BLaER1 (cell line): ENCODE measurements around the gene DUOX2.

Experiments used
- H3K27ac ChIP-seq: shearing (Covaris generic); formaldehyde crosslinking; 2 replicates; pipeline ENCODE4 v1.8.1; 2022
- H3K27me3 ChIP-seq: shearing (Covaris generic); formaldehyde crosslinking; 2 replicates; pipeline ENCODE4 v1.8.1; 2022
- H3K36me3 ChIP-seq: shearing (Covaris generic); formaldehyde crosslinking; 2 replicates; pipeline ENCODE4 v1.8.1; 2022
- H3K4me1 ChIP-seq: shearing (Covaris generic); formaldehyde crosslinking; 2 replicates; pipeline ENCODE4 v1.8.1; 2022
- H3K4me2 ChIP-seq: shearing (Covaris generic); formaldehyde crosslinking; 2 replicates; pipeline ENCODE4 v1.8.1; 2022
- H3K4me3 ChIP-seq: shearing (Covaris generic); formaldehyde crosslinking; 2 replicates; pipeline ENCODE4 v1.8.1; 2022
- H3K9ac ChIP-seq: shearing (Covaris generic); formaldehyde crosslinking; 2 replicates; pipeline ENCODE4 v1.8.1; 2022
- H3K9me3 ChIP-seq: shearing (Covaris generic); formaldehyde crosslinking; 2 replicates; pipeline ENCODE4 v1.8.1; 2022
- H4K20me1 ChIP-seq: shearing (Covaris generic); formaldehyde crosslinking; 2 replicates; pipeline ENCODE4 v1.8.1; 2022
- Cebpa-rat ChIP-seq: shearing (Covaris generic); IDR thresholded peaks from 2 replicates; pipeline ENCODE4 v1.8.1; 2022

DUOX2 gene

DNA sequence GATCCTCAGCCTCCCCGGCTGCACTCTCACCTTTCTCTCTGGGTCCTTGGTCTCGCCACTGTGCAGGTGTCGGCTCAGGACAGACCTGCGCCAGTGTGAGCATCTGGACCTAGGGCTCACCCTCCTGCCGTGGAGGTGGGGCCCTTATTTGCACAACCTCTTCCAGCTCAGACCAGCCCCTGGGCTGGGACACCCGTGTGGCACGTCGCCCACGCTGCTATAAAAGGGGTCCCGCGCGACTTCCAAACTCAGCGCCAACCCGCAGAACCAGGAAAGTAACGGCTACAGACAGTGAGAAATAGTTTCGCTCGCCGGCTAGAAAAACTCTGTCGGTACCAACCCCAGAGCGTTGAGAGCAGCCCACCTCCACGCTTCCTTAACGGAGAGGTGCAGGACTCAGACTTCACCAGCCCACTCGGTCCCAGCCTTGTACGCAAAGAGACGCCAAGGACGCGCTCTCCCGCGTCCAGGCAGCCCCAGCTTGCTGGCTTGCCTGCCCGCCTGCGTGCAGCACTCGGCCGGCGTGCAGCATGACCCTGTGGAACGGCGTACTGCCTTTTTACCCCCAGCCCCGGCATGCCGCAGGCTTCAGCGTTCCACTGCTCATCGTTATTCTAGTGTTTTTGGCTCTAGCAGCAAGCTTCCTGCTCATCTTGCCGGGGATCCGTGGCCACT is at the start of gene DUOX2, which contains the start of gene DUOXA2:
Gene DUOX2 (minus strand): TSS at position 97 of the 675 bp plus-strand sequence. CDS start 761 bp downstream, outside the sequence.
Gene DUOXA2 (plus strand): TSS at position 251 of the 675 bp plus-strand sequence. CDS start 280 bp downstream, at position 531.
- no peak within 1 kb of the TSS for H3K4me2 ChIP-seq
- H3K9ac ChIP-seq, result no peak within 1 kb of the TSS
- H3K27ac ChIP-seq, result no peak within 1 kb of the TSS
- H4K20me1 ChIP-seq, result no peaks in the 10 kb centered on the region
- peak within 1 kb of the TSS; percentile 18; the same call in 1 of the 2 replicates for H3K4me3 ChIP-seq
- peaks cover 67% of the 10 kb centered on the region for H3K27me3 ChIP-seq
- H3K9me3 ChIP-seq, result peaks cover 36% of the 10 kb centered on the region
- no peaks in the 10 kb centered on the region for H3K4me1 ChIP-seq
- no peaks in the 10 kb centered on the region for H3K36me3 ChIP-seq
- TF ChIP-seq Cebpa-rat, result no peak

DNA sequence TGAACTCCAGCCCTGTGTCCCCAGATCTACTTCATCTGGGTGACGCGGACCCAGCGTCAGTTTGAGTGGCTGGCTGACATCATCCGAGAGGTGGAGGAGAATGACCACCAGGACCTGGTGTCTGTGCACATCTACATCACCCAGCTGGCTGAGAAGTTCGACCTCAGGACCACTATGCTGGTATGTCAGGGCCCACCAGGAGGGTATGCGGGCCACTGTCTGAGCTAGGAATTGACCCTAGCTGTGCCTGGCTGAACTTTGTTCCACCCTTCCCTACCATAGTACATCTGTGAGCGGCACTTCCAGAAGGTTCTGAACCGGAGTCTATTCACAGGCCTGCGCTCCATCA is 49.5 kb upstream of the DUOX2 start:
- Histone ChIP-seq H3K36me3 (no peaks in the 10 kb centered on the region), H4K20me1 (no peaks in the 10 kb centered on the region), H3K9ac (no peak overlapping the region), H3K27ac (no peak overlapping the region), H3K9me3 (no peaks in the 10 kb centered on the region), H3K4me1 (peaks cover 41% of the 10 kb centered on the region), H3K4me2 (no peak overlapping the region), H3K4me3 (no peak overlapping the region), H3K27me3 (no peaks in the 10 kb centered on the region)
- TF ChIP-seq Cebpa-rat, result no peak

DNA sequence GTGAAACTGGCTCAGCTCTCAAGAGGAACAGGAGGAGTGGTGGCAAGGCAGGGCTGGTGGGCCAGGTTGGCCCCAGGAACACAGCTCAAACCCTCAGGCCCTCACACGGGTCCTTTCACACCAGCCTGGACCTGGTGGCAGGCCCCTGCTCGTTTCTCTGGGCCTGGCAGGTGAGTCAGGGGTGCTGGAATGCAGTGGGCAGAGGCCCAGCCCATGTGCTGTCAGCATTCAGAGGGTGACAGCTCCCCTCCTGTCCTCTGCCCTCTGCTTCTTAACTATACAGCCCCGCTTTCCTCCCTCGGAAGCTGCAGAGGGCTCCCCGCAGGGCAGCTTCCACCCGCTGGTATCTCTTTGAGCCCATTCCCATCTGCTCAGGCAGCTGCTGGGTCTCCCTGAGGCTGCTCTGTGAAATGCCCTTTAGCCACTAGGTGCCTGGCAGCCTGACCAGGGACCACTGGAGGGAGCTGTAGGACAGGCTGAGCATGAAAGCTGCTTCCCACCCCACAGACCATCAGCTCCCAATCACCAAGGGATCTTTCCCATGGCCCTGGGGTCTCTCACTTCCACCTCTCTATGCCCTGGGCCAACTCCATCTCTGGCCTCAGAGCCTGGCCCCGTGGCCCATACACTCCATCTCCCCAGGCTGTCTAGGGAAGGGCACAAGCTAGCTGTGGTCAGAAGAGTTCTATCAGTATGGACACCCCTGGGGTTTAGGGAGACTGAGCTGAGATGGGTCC is 49.0 kb upstream of the DUOX2 start:
- Histone ChIP-seq H3K4me1 (peaks cover 36% of the 10 kb centered on the region), H3K9ac (no peak overlapping the region), H3K9me3 (no peaks in the 10 kb centered on the region), H3K36me3 (no peaks in the 10 kb centered on the region), H4K20me1 (no peaks in the 10 kb centered on the region), H3K4me2 (no peak overlapping the region), H3K4me3 (no peak overlapping the region), H3K27ac (peak overlapping the region; percentile 19; the same call in 1 of the 2 replicates), H3K27me3 (no peaks in the 10 kb centered on the region)
- no peak for TF ChIP-seq Cebpa-rat

DNA sequence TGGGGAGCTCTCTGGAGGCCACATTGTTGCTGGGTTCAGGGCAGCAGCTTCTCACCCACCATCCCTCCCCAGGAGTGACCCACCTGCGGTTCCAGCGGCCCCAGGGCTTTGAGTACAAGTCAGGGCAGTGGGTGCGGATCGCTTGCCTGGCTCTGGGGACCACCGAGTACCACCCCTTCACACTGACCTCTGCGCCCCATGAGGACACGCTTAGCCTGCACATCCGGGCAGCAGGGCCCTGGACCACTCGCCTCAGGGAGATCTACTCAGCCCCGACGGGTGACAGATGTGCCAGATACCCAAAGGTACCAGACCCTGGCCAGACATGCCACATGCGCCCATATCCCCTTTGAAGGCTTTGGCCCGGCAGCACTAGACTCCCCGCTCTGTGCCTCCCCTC is 47.7 kb upstream of the DUOX2 start:
- H3K9me3 ChIP-seq, result no peaks in the 10 kb centered on the region
- H3K27me3 ChIP-seq, result no peaks in the 10 kb centered on the region
- H3K4me3 ChIP-seq, result no peak overlapping the region
- H3K4me1 ChIP-seq, result peaks cover 43% of the 10 kb centered on the region
- no peak overlapping the region for H3K9ac ChIP-seq
- H4K20me1 ChIP-seq, result no peaks in the 10 kb centered on the region
- TF ChIP-seq Cebpa-rat, result no peak
- H3K36me3 ChIP-seq, result no peaks in the 10 kb centered on the region
- 0 out of 2 replicates have a peak overlapping the region, but pooled peaks have one; percentile 41 for H3K27ac ChIP-seq
- H3K4me2 ChIP-seq, result peak overlapping the region; percentile 45

- H3K9me3 ChIP-seq, result no peaks in the 10 kb centered on the region
- no peaks in the 10 kb centered on the region for H3K36me3 ChIP-seq
- H3K9ac ChIP-seq, result no peak overlapping the region
- H3K27me3 ChIP-seq, result no peaks in the 10 kb centered on the region
- H3K4me3 ChIP-seq, result no peak overlapping the region
- no peak overlapping the region for H3K27ac ChIP-seq
- no peak overlapping the region for H3K4me2 ChIP-seq
- H4K20me1 ChIP-seq, result no peaks in the 10 kb centered on the region
- no peak for TF ChIP-seq Cebpa-rat
- H3K4me1 ChIP-seq, result peaks cover 42% of the 10 kb centered on the region
These were observed 44.0 kb upstream of the DUOX2 start for GRCh38 chr15:45157974-45158373.

GRCh38 chr15:45156744-45157455 is 42.9 kb upstream of the DUOX2 start:
- no peak for TF ChIP-seq Cebpa-rat
- H3K9me3 ChIP-seq, result no peaks in the 10 kb centered on the region

GRCh38 chr15:45155739-45156138 is 41.8 kb upstream of the DUOX2 start:
- no peaks in the 10 kb centered on the region for H3K27me3 ChIP-seq
- H4K20me1 ChIP-seq, result no peaks in the 10 kb centered on the region
- H3K4me1 ChIP-seq, result peaks cover 33% of the 10 kb centered on the region
- H3K27ac ChIP-seq, result no peak overlapping the region
- H3K4me2 ChIP-seq, result peak overlapping the region; percentile 80
- TF ChIP-seq Cebpa-rat, result no peak
- H3K9ac ChIP-seq, result no peak overlapping the region
- peaks cover 8% of the 10 kb centered on the region; the same call in 1 of the 2 replicates for H3K36me3 ChIP-seq
- no peak overlapping the region for H3K4me3 ChIP-seq
- H3K9me3 ChIP-seq, result no peaks in the 10 kb centered on the region

More at GRCh38 chr15:45156744-45157455, 42.9 kb upstream of the DUOX2 start:
- Histone ChIP-seq H3K9ac (peak overlapping the region; percentile 38; the same call in 1 of the 2 replicates), H3K27ac (peak overlapping the region; percentile 30; the same call in 1 of the 2 replicates), H3K4me1 (peaks cover 38% of the 10 kb centered on the region), H4K20me1 (no peaks in the 10 kb centered on the region), H3K36me3 (peaks cover 6% of the 10 kb centered on the region; the same call in 1 of the 2 replicates), H3K27me3 (no peaks in the 10 kb centered on the region), H3K4me2 (peak overlapping the region; percentile 80), H3K4me3 (no peak overlapping the region)

- no peak overlapping the region for H3K9ac ChIP-seq
- H3K4me2 ChIP-seq, result no peak overlapping the region
- H3K4me1 ChIP-seq, result peaks cover 32% of the 10 kb centered on the region
- peaks cover 8% of the 10 kb centered on the region; the same call in 1 of the 2 replicates for H3K36me3 ChIP-seq
- H3K27me3 ChIP-seq, result no peaks in the 10 kb centered on the region
- no peak overlapping the region for H3K4me3 ChIP-seq
- no peak overlapping the region for H3K27ac ChIP-seq
- H3K9me3 ChIP-seq, result no peaks in the 10 kb centered on the region
- no peak for TF ChIP-seq Cebpa-rat
- no peaks in the 10 kb centered on the region for H4K20me1 ChIP-seq
These were observed 38.2 kb upstream of the DUOX2 start for GRCh38 chr15:45151998-45152828.

DNA sequence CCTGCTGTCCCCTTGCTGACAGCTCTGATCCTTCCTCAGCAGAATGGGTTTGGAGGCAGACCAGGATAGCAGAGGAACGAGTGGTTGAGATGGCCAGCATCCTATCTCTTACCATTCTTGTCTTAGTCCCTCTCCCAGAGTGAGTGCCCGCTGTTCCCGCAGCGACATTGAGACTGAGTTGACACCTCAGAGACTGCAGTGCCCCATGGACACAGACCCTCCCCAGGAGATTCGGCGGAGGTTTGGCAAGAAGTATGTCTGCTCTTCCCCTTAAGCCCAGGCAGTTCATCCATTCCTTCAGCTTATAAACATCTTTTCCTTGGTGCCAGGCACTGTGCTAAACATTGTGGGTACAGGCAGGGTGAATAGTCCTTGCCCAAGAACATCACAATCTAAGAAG is 37.0 kb upstream of the DUOX2 start:
- Histone ChIP-seq H3K4me2 (no peak overlapping the region), H4K20me1 (no peaks in the 10 kb centered on the region), H3K36me3 (peaks cover 8% of the 10 kb centered on the region; the same call in 1 of the 2 replicates), H3K27ac (no peak overlapping the region), H3K9me3 (no peaks in the 10 kb centered on the region), H3K4me3 (no peak overlapping the region), H3K27me3 (no peaks in the 10 kb centered on the region), H3K4me1 (peaks cover 20% of the 10 kb centered on the region), H3K9ac (no peak overlapping the region)
- TF ChIP-seq Cebpa-rat, result no peak
